ENCODE measurements around the gene MAML3.

Gene MAML3

DNA sequence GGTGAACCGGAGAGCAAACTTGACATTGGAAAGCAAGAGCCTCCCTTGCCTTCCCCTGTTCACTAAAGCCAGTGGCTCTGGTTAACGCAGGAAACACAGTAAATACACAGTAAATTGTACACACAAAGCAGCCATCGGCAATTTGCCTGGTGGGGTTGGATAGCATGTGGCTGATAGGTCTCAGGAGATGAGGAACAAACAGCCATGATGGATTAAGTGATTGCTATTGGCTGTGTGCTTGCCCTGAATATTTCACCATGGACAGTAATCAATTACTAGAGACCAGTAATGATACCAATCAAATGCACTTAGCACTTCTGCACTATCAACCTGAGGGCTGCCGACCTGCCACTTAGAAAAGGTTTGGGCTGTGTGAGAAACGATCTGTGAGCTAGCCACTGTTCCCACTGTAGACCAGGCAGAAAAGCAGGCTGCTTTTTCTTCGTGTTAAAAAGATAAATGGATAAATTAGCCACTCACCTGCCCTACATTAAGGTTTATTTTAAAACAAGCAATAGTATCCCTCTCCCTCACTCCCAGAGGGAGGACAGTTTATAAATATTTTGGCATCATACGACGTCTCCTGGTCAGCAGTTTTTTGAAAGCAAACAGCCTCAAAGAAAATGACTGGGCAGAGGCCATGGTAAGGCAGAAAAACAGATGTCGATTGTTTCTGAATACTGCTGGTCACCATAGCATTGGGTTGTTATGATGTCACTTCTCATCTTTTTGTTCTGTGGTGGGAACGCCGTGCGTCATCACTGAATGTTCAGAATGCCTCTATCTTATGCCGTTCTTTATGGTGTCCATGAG is 167.1 kb downstream of the MAML3 start:
- no peak for DNase-seq

DNA sequence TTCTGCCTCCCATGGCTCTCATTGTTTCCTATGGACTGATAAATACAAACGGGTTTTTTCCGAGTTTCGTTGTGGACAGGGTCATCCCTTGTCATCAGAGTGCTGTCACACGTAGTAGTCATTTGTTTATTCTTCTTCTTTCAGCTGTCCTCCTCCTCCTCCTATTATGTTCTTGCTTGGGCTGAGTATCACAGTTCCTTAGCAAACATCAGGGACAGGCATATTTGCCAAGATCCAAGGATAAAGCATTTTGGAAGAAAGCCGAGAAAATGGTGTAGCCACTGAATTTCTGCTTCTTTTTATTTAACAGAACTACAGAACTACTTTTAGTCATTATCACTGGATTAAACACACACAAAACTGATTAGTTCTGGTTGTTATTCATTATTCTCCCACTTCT is 167.9 kb downstream of the MAML3 start:
- no peak for DNase-seq

DNA sequence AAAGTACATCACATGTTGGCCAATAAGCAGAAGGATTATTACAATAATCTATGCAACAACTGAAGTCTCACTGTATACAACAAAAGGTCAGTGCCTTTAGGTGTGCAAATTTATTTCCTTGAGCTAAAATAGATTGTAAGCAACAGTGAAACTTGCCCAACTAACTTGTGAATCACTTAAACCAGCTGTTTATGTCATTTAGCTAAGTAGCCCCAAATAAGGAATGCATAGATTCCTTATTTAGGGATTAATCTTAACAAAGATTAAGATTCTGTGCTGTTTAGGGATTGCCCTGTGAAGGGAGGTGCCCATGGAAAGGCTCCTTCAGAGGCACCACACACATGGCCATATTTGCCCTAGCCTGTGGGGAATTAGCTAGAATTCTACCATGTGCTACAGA is 168.6 kb downstream of the MAML3 start:
- DNase-seq, result no peak

DNA sequence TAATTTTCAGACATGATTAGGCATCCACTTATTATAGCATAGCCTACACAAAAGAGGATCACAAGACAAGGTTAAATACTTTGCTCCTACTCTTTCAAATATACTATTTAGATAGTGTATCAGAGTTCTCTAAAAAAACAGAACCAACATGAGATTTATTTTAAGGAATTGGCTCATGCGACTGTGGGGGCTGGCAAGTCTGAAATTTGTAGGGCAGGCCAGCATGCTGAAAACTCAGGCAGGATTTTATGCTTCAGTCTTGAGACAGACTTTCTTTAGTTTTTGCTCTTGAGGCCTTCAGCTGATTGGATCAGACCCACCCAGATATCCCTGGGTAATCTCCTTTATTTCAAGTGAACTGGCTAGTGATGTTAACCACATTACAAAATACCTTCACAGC is 169.5 kb downstream of the MAML3 start:
- DNase-seq, result no peak

- no peak for DNase-seq
Measured at GRCh38 chr4:139978692-139979091, 175.3 kb downstream of the MAML3 start.

- DNase-seq, result peak; percentile 31
Measured at GRCh38 chr4:139977838-139978609, 176.0 kb downstream of the MAML3 start.

DNA sequence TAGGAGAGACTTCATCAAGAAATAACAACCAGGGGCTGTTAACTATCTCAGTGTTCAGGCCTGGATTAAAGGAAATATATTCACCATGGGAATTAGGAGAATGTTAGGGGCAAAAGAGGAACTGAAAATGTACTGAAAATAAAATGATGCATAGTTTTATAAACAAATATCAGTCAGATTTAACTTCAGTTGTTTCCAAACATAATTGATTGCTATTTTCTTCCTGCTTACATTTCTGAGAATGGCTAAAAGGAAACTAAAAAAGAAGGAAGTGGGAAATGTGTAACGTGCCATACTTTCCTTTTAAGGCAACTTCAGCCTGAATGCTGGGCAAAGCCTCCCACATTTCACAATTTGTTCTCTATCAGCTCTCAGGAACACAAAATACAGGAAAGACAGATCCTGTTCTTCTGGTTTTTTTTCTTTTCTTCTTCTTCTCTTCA is 178.1 kb downstream of the MAML3 start:
- DNase-seq, result no peak

GRCh38 chr4:139973616-139974015 is 180.4 kb downstream of the MAML3 start:
- no peak for DNase-seq

- no peak for DNase-seq
Measured at GRCh38 chr4:139973015-139973414, 181.0 kb downstream of the MAML3 start.

- no peak for DNase-seq
Measured at GRCh38 chr4:139972305-139972704, 181.7 kb downstream of the MAML3 start.

- no peak for DNase-seq
Measured at GRCh38 chr4:139971111-139971510, 182.9 kb downstream of the MAML3 start.

- DNase-seq, result no peak
Measured at GRCh38 chr4:139969635-139970266, 184.2 kb downstream of the MAML3 start.

DNA sequence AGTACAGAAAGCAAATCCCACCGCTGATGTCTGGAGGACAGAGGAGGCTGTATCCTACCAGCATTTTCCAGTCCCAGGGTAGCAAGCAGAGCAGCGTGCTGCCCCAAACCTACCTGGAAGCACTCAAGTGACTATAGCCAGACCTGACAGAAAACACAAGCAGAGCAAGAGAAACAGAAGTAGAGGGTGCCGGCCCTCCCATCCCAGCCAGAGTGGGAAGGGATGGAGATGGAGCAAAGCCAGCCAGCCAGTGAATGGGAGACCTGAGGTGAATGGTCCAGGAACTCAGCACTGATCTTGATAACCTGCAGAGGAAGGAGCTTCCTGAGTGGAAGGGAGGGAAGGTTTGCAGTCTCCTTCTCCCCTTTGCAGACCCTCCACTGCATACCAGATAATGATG is 185.2 kb downstream of the MAML3 start:
- no peak for DNase-seq

DNA sequence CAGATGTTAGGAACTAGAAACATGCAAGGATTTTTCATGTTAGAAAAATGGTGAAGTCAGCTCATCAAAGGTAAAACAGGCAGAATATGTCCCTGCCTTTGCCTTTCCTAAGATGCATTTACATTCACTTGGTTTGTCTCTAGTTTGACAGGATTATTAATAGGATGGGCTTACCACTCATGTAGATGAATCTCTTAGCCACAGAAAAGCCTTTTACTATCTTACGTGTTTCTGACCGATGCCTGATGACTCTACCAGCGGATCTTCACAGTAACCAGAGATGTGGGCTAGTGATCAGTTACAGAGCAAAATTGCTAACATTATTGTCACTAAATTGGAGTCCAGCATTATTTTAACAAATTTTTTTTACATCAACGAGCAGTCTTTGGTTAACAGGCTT is 187.6 kb downstream of the MAML3 start:
- DNase-seq, result no peak

DNA sequence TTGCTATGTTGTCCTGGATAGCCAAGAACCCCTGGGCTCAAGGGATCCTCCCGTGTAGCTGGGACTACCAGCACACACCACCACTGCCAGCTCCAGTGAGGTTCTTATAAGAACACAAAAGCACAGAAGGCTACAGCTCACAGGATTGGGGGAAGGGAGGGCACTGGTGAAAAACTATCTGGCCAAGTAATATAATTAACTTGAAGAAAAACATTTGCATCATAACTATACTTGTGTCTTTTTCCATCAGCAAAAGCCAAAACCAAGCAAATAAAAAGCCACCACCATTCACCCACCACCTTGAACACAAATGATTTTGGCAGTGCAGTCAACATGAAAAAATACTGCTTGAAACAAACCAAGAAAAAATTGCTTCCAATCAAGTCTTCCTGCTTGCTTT is 188.2 kb downstream of the MAML3 start:
- DNase-seq, result no peak

DNA sequence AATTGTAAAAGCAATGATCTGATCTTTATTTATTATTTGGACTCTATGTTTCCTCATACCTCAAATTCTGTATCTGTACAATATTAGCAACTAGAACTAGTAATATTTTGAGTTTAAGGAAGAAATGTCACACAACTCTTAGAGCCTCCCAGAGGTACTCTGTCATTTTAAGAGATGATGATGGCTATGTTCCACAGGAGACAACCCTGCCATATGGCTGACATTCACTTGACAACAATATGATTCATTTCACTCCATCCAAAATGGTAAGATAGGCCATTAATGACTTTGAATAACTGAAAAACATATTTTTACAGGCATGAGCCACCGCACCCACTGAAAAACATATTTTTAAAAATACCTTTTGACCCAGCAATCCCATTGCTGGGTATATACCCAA is 190.3 kb downstream of the MAML3 start:
- DNase-seq, result no peak

- DNase-seq, result no peak
Measured at GRCh38 chr4:139962130-139962684, 191.8 kb downstream of the MAML3 start.

DNA sequence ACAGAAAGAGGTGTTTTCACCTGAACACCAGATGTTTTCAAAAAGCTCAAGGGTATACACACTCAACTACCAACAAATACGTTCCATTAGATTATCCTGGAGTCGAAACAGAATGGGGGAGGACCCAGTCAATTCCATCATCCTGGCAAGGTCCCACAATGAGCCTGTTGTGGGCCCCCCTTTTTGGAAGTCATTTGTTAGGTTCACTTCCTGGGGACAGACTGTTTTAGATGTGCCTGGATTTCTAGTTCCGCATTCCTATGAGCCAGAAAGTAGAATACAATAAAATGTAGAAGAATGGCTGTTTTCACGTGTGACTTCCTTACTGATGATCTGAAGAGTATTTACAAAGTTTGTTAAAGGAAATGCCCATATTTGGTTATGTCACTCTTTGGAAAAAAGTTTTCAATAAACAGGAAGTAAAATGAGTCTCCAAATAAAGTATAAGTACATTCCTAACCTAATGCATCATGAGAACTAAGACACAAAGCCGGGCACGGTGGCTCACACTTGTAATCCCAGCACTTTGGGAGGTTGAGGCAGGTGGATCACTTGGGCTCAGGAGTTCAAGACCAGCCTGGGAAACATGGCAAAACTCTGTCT is 192.5 kb downstream of the MAML3 start:
- DNase-seq, result no peak

- no peak for DNase-seq
Measured at GRCh38 chr4:139959396-139959795, 194.6 kb downstream of the MAML3 start.

GRCh38 chr4:139958739-139959098 is 195.3 kb downstream of the MAML3 start:
- DNase-seq, result no peak

GRCh38 chr4:139957986-139958738 is 195.8 kb downstream of the MAML3 start:
- DNase-seq, result no peak

DNA sequence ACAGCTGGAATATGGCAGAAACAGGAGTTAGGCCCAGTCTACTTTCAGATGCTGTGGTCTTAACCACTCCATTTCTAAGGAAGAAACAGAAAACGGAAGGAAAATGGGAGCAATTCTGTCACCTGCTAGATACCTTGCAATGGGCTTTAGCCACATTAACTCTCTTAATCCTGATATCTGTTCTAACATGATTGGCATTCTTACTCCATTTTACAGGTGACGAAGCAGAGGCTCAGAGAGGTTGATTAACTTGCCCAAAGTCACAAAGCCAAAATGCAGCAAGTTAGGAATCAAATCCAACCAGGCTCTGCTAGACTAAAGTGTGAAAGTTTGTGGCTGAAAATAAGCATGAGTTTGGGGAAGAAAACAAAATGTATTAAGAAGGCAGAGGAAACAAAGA is 196.9 kb downstream of the MAML3 start:
- no peak for DNase-seq

Data from NCI-H2029 treated with DMSO at 0.1 percent for 48 hours (cell line).